ENCODE measurements around the gene RNF2.
A peak's percentile ranks its signal among the peaks of the same experiment; 100 is the strongest.
"Not testable (repeated sequence)": the region's sequence is repeated elsewhere in the genome, so short reads cannot be mapped to it uniquely, and the experiment has no call there.

Gene RNF2

DNA sequence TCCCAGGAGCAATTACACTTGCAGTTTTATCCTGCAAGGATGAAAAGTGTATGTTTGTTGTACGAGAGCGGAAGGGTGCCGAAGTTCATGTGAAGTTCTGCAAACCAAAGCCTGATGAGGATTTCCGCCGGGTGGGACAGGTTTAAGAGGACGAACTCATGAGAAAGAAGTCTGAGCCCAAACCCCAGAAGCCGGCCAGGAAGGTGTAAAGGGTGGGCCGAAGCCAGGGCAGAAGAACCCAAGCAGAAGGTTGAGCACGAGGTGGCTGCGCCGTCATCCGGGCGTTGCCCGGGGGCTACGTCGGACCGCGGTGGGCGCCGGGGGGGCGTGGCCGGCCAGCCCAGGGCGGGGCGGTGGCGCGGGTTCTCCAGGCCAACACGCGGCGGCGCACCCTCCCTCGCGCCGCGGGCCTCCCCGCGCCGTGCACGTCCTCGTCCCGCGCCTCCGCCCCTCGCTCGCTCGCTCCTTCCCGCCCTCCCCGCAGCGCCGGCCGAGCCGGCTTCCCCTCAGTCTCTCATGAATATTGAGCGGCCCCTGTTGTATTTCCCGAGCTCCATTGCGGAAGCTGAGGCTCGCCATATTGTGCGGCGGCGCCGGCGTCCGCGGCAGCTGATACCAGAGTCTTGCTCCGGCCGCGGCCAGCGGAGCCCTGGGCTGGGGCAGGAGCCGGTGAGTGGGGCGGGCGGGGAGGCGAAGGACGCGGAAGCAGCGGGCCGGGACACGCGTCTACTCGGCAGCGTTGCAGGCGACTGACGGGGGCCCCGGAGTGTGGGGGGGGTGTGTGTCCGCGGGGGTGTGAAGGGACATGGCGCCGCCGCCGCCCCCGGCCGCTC lies at the start of gene RNF2:
TSS of gene RNF2 (plus strand) at position 578 of the 833 bp plus-strand sequence. CDS start 41,996 bp downstream, outside the sequence.
- in situ Hi-C loops (cut with HindIII; ENCODE audit: low pct_ligation_motif_present, low pct_unique_long_range_greater_than_20kb, low sequenced_read_pairs), result no loop called here
- DNase-seq, result peak; percentile 79

DNA sequence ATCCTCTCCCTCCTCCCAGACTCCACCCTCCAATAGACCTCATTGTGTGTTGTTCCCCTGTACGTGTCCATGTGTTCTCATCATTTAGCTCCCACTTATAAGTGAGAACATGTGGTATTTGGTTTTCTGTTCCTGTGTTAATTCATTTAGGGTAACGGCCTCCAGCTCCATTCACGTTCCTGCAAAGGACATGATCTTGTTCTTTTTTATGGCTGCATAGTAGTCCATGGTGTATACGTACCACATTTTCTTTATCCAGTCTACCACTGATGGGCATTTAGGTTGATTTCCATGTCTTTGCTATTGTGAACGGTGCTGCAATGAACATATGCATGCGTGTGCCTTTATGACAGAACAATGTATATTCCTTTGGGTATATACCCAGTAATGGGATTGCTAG lies 45.4 kb upstream of the RNF2 start:
- in situ Hi-C loops (cut with HindIII; ENCODE audit: low pct_ligation_motif_present, low pct_unique_long_range_greater_than_20kb, low sequenced_read_pairs), result loop anchor here (25.0 kb wide), 1 partner anchor 188 kb away; no protein-coding TSS in a partner anchor
- DNase-seq, result not testable (repeated sequence)

DNA sequence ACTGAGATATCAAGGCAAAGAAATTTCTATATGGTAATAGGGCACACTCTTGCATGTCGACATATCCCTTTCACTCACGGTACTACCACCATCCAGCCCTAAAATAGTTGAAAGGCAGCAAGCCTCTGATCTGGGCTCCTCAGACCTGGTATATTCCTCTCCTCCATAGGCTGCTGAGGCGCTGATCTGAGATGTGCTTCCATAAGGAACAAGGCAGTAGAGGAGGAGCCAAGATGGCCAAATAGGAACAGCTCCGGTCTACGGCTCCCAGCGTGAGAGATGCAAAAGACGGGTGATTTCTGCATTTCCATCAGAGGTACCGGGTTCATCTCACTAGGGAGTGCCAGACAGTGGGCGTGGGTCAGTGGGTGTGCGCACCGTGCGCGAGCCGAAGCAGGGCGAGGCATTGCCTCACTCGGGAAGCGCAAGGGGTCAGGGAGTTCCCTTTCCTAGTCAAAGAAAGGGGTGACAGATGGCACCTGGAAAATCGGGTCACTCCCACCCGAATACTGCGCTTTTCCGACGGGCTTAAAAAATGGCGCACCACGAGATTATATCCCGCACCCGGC lies 44.0 kb upstream of the RNF2 start:
- in situ Hi-C loops (cut with HindIII; ENCODE audit: low pct_ligation_motif_present, low pct_unique_long_range_greater_than_20kb, low sequenced_read_pairs); DNase-seq: not testable (repeated sequence)

DNA sequence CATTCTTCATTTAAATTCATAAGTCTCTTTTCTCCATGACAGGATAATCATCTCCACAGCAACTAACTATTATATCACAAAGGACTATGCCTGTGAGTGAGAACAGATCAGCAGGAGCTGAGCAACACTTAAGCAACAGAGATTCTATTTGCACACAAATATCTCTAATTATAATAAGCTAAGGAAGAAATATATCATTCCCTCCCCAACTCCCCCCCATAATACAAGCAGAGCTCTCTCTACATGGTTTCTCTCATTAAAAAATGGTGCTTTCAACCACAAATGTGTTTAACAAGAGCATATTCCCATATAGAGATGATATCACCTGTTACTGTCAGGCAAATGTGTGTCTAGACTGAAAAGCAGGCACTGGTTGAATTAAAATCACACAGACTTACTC lies 36.5 kb upstream of the RNF2 start:
- DNase-seq, result no peak
- in situ Hi-C loops (cut with HindIII; ENCODE audit: low pct_ligation_motif_present, low pct_unique_long_range_greater_than_20kb, low sequenced_read_pairs), result no loop called here

DNA sequence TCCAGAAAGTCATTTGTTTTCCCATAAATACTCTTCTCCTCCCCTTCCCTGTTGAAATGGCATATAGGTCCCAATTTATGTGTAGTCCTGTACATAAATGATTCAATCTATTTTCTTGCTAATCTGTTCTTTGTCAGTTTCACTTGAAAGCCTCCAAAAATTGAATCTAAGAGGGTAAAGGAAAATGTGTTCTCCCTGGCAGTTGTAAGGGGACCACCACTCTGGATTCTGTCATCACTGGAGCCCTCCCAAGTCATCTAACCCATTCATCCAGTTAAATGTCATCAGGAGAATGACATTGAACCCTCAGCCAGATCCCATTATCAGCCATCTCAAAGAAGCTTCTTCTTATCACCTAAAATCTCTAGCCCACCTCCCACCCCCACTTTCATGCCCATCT lies 35.0 kb upstream of the RNF2 start:
- in situ Hi-C loops (cut with HindIII; ENCODE audit: low pct_ligation_motif_present, low pct_unique_long_range_greater_than_20kb, low sequenced_read_pairs), result no loop called here
- no peak for DNase-seq

DNA sequence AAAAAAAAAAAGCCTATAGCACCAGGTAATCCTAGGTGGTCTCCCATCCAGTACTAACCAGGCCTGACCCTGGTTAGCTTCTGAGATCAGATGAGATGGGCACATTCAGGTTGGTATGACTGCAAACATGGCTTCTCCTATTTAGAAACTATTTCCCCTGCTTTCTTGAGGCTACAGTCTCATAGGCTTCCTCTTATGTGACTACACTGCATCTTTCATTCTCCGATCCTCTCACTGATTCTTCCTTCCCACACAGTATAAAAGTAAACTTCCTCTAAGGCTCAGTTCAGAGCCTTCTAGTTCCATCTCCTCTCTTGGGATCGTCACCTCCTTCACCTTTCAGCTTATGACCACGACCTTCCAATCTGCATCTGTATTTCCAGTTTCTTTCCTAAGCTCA lies 30.4 kb upstream of the RNF2 start:
- no peak for DNase-seq
- in situ Hi-C loops (cut with HindIII; ENCODE audit: low pct_ligation_motif_present, low pct_unique_long_range_greater_than_20kb, low sequenced_read_pairs), result no loop called here

DNA sequence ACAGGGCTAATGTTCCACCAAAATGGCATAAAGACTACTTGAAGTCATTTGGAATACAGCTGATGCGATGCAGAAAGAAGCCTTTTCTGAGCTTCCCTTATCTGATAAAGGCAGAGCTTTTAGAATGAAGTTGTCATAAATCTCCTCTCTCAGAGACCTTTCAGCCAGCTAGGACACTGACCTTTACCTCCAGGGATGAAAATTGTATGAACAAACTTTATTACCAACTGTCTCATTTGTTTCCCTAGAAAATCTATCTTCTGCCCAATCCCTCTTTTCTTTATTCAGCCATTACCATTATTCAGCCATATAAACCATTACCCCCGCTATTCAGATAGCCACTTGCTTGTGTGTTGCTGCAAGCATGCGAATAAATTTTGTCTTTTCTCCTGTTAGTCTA lies 29.7 kb upstream of the RNF2 start:
- DNase-seq, result no peak
- in situ Hi-C loops (cut with HindIII; ENCODE audit: low pct_ligation_motif_present, low pct_unique_long_range_greater_than_20kb, low sequenced_read_pairs), result no loop called here

DNA sequence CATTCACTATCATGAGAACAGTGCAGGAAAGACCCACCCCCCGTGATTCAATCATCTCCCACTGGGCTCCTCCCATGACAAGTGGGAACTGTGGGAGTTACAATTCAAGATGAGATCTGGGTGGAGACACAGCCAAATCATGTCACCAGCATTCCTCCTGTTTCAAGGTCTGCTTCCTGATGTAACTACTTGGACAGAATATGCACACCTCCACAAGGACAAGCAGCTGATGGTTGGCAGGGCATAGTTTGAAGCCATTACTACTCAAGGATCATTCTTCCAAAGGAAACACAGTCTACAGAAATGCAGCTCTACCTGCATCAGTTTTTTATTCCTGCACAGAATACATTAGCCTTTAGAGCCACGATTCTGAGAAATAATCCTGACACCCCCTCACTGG lies 28.5 kb upstream of the RNF2 start:
- in situ Hi-C loops (cut with HindIII; ENCODE audit: low pct_ligation_motif_present, low pct_unique_long_range_greater_than_20kb, low sequenced_read_pairs), result no loop called here
- peak; percentile 54 for DNase-seq

DNA sequence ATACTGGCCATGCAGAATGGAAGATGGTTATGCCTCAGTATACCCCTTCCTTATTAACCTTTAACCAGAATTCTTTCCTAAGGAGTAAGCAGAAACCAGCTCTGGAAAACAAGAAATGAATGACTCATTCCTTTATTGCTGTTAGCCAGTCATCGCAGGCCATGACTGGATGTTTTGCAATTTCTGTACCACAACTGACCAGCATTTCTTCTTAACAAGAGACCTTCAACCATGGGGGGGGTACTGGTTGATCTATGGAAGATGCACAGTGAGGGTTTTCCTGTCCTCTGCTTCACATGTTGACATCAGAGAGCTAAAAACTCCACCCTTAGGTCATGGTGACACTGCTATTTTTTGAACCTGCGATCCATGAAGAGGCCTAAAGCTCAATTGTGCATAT lies 28.0 kb upstream of the RNF2 start:
- in situ Hi-C loops (cut with HindIII; ENCODE audit: low pct_ligation_motif_present, low pct_unique_long_range_greater_than_20kb, low sequenced_read_pairs), result no loop called here
- DNase-seq, result peak; percentile 87

DNA sequence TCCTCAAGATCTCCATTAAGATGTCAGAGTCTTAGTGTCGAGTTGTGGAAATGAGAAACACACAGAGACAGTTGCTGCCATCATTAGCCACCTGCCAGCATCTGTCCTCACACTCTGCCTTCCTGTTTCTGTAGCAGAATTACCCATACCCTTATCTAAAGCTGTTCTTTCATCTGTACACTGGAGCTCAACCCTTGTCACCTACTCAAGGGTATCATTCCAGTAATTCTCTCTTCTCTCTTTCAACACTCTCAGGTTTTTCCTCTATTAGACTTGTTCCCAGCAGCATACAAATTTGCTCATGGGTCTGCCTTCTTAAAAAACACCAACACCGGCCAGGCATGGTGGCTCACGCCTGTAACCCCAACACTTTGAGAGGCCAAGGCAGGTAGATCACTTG lies 27.4 kb upstream of the RNF2 start:
- in situ Hi-C loops (cut with HindIII; ENCODE audit: low pct_ligation_motif_present, low pct_unique_long_range_greater_than_20kb, low sequenced_read_pairs), result no loop called here
- DNase-seq, result no peak

DNA sequence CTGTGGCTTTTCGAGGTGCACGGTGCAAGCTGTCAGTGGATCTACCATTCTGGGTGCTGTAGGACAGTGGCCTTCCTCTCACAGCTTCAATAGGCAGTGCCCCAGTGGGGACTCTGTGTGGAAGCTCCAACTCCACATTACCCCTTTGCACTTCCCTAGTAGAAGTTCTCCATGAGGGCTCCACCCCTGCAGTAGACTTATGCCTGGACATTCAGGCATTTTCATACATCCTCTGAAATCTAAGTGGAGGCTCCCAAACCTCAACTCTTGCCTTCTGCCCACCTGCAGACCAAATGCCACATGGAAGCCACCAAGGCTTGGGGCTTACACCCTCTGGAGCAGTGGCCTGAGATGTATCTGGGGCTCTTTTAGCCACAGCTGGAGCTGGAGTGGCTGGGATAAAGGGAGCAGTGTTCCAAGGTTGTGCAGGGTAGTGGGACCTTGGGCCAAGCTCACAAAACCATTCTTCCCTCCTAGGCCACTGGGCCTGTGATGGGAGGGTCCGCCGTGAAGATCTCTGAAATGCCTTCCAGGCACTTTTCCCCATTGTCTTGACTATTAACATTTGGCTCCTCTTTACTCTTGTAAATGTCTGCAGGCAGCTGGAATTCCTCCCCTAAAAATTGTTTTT lies 18.0 kb upstream of the RNF2 start:
- DNase-seq, result no peak
- in situ Hi-C loops (cut with HindIII; ENCODE audit: low pct_ligation_motif_present, low pct_unique_long_range_greater_than_20kb, low sequenced_read_pairs), result no loop called here

DNA sequence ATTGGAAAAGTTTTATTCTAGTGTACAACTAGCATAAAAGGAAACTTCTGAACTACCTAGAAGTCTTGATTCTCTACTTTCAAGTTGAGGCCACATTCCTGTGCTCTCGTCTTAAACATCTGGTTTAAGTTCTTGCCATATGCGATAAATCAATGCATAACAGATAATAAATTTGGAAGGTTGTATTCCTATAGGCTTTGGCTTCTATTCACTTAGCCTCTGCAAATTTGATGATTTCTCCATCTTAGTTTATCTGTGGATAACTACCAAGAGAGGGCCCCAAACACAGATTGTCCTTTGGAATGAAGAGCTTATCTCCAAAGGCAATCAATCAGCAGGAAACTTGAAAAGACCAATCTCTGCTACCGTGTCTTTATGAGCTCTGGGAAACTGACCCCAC lies 11.7 kb upstream of the RNF2 start:
- in situ Hi-C loops (cut with HindIII; ENCODE audit: low pct_ligation_motif_present, low pct_unique_long_range_greater_than_20kb, low sequenced_read_pairs), result no loop called here
- DNase-seq, result no peak

DNA sequence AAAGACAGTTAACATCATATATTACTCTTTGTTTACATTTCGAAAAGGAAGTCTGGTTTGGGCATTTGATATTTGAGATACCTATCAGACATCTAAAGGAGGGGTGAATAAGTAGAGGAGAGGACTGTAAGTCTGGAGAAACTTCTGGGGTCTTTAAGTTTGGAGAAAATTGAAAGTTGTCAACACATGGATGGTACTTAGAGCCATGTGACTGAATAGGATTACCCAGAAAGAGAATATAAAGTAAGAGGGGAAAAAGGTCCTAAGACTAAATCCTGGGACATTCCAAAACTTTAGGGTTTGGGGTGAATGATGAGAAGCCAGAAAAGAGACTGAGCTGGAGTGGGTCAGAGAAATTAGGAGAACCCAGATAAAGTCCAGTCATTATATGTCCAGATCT lies 10.1 kb upstream of the RNF2 start:
- in situ Hi-C loops (cut with HindIII; ENCODE audit: low pct_ligation_motif_present, low pct_unique_long_range_greater_than_20kb, low sequenced_read_pairs), result no loop called here
- DNase-seq, result no peak

DNA sequence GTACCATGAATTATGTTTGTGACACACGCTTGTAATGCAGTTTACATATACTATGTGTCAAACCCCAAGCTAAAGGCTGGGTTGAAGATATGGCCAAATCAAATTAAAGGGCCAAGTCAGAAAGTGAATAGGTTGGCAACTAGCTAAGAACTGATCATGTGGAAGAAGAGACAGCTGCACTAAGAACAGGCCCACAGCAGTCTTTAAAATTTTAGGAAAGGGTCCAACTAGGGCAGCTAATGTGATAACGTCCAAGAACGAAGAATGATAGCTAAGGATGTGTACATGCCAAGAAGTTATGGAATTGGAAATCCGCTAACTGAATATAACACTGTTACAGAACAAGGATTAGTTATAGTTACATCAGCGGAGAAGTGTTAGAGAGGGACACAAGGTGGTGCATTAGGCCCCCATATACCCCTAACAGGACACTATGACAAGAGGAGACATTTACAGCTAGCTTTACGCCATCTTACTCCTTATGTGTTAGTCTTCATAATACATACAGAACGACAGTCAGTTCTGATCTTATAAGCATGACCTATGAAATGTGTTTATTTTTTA lies 6.5 kb upstream of the RNF2 start:
- in situ Hi-C loops (cut with HindIII; ENCODE audit: low pct_ligation_motif_present, low pct_unique_long_range_greater_than_20kb, low sequenced_read_pairs), result no loop called here
- no peak for DNase-seq

DNA sequence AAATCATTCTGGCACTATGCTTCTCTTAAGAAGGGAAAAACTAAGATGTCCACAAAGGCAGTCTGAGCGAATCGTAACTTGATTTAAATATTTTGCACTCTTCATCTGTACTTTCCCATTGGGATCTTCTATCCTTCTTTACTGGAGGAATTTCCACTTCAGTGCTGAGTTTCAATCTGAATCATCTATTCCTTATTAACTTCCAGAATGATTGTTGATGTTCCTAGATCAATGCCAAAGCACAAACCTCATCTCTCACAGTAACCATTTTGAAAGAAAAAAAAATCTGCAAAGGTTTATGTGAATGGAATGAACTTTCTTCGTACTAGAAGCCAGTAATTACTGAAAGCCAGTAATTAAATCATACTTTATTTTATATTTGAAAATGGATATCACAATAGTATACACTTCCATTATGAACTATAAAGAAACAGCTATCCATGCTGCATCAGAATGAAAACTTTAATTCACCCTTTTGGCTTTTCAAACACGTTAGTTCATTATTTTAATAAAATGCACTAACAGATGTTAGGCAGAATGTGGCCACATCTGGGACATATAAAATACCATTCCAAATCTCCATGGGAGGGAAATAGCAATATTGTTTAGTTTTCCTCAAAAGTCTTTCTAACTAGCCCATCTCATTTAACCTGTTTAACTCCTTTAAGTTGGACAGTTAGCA lies 5.5 kb upstream of the RNF2 start:
- in situ Hi-C loops (cut with HindIII; ENCODE audit: low pct_ligation_motif_present, low pct_unique_long_range_greater_than_20kb, low sequenced_read_pairs), result no loop called here
- DNase-seq, result no peak

DNA sequence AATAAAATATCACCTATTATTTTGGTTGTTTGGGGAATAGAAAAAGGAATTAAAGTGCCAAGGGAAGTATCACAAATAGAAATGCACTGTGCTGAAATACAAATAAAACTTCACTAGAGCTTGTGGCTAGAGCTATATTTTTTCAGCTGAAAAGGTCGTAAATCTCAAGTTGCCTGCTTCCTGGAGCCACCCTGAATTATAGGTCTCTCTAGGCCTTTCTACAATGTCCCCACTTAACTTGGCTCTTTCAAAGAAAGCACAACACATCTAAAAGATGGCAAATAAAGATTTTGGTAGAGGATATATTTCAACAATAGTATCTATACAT lies 5.0 kb upstream of the RNF2 start:
- in situ Hi-C loops (cut with HindIII; ENCODE audit: low pct_ligation_motif_present, low pct_unique_long_range_greater_than_20kb, low sequenced_read_pairs), result no loop called here
- no peak for DNase-seq

DNA sequence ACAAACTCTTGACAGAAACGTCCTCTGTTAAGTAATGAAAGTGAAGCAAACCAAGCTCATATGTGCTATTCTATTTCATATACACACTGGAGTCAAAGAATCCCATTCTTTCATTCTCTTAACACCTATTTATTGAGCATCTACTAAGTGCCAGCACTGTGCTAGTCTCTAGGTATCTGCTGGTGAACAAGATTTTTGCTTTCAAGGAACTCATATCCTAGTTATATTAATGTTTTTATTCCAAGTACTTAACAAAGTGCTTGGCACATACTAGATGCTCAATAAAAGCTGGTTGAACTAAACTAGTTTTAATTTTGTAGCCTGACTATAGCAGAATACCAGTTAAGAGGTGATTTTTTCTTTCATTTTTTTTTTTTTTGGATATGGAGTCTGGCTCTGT lies 3.6 kb upstream of the RNF2 start:
- DNase-seq, result no peak
- in situ Hi-C loops (cut with HindIII; ENCODE audit: low pct_ligation_motif_present, low pct_unique_long_range_greater_than_20kb, low sequenced_read_pairs), result no loop called here

DNA sequence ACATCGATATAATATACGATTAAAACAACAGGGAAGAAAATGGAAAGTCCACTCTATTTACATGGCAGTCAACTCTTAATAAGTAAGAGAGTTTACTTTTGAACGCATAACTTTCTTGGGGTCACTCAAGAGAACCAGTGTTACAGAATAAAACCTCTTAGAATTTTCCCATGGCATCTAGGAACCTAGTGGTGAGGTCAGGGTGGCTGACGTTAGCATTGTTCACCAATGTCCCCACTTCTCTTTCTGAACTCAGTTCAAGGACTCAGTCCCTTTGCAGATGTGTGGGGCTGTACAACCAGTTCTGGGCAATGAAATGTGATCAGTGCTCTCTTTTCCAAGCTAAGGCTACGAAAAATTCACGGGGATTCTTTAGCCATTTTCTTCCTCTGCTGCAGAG lies 2.6 kb upstream of the RNF2 start:
- in situ Hi-C loops (cut with HindIII; ENCODE audit: low pct_ligation_motif_present, low pct_unique_long_range_greater_than_20kb, low sequenced_read_pairs), result no loop called here
- no peak for DNase-seq

DNA sequence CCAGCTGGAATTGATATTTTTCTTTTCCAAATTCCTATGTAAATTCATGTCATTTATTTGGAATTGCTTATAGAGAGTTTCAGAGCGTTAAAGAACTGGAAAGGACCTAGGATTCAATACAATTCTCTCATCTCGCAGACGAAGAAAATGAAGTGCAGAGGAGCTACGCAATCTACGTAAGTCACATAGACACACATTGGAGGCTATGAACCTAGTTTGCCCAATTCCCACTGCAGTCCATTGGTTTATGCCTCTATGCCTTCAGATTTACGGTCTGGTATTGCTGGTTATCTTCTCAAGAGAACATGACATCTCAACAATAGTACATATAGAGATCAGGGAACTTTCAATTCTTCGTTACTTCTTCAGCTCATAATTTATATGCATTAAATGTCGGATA lies 971 bp upstream of the RNF2 start:
- DNase-seq, result no peak
- in situ Hi-C loops (cut with HindIII; ENCODE audit: low pct_ligation_motif_present, low pct_unique_long_range_greater_than_20kb, low sequenced_read_pairs), result no loop called here

All from ACHN (cell line).